Immature natural killer cell (primary cell): ENCODE measurements around the gene ATP13A4. TPM values are rescaled to one million over a fixed set of nuclear protein-coding genes. Genes with fewer than 3 reads are reported as not detected.

ENCODE experiments used
- DNase-seq, 3 donors: peaks; one replicate each; pipeline ENCODE4 v3.0.0; 2022; ENCODE audit warnings: mixed read lengths in 1 of 3
- H3K27ac Mint-ChIP-seq, 6 donors: one replicate each; pipeline ENCODE4 v1.8.0; 2020; ENCODE audit warnings: mixed read lengths in 6 of 6, mild to moderate bottlenecking in 5 of 6, inconsistent platforms in 4 of 6, moderate library complexity in 3 of 6
- H3K27me3 Mint-ChIP-seq, 3 donors: one replicate each; pipeline ENCODE4 v1.8.0; 2020 to 2021; ENCODE audit warnings: low read depth in 3 of 3, mild to moderate bottlenecking in 3 of 3, mixed read lengths in 3 of 3, moderate library complexity in 3 of 3, inconsistent platforms in 1 of 3
- H3K36me3 Mint-ChIP-seq, 3 donors: one replicate each; pipeline ENCODE4 v1.8.0; 2020; ENCODE audit warnings: mixed read lengths in 3 of 3, inconsistent platforms in 2 of 3, mild to moderate bottlenecking in 2 of 3
- H3K4me1 Mint-ChIP-seq, 2 donors: one replicate each; pipeline ENCODE4 v1.8.0; 2020; ENCODE audit warnings: inconsistent platforms in 2 of 2, mild to moderate bottlenecking in 2 of 2, mixed read lengths in 2 of 2, moderate library complexity in 1 of 2
- H3K4me3 Mint-ChIP-seq, 5 donors: one replicate each; pipeline ENCODE4 v1.8.0; 2020; ENCODE audit warnings: mild to moderate bottlenecking in 5 of 5, mixed read lengths in 5 of 5, inconsistent platforms in 3 of 5, moderate library complexity in 3 of 5
- H3K9me3 Mint-ChIP-seq, 6 donors: one replicate each; pipeline ENCODE4 v1.8.0; 2020; ENCODE audit warnings: mild to moderate bottlenecking in 6 of 6, mixed read lengths in 6 of 6, inconsistent platforms in 4 of 6, moderate library complexity in 3 of 6
- polyA plus RNA-seq, 3 donors: library from polyadenylated mRNA; unstranded; fragments of 300-500 nt; fragmentation: Illumina TruSeq; gene quantifications; one replicate each; pipeline ENCODE4 v1.2.3, GENCODE V29; 2021

Gene ATP13A4, protein sequence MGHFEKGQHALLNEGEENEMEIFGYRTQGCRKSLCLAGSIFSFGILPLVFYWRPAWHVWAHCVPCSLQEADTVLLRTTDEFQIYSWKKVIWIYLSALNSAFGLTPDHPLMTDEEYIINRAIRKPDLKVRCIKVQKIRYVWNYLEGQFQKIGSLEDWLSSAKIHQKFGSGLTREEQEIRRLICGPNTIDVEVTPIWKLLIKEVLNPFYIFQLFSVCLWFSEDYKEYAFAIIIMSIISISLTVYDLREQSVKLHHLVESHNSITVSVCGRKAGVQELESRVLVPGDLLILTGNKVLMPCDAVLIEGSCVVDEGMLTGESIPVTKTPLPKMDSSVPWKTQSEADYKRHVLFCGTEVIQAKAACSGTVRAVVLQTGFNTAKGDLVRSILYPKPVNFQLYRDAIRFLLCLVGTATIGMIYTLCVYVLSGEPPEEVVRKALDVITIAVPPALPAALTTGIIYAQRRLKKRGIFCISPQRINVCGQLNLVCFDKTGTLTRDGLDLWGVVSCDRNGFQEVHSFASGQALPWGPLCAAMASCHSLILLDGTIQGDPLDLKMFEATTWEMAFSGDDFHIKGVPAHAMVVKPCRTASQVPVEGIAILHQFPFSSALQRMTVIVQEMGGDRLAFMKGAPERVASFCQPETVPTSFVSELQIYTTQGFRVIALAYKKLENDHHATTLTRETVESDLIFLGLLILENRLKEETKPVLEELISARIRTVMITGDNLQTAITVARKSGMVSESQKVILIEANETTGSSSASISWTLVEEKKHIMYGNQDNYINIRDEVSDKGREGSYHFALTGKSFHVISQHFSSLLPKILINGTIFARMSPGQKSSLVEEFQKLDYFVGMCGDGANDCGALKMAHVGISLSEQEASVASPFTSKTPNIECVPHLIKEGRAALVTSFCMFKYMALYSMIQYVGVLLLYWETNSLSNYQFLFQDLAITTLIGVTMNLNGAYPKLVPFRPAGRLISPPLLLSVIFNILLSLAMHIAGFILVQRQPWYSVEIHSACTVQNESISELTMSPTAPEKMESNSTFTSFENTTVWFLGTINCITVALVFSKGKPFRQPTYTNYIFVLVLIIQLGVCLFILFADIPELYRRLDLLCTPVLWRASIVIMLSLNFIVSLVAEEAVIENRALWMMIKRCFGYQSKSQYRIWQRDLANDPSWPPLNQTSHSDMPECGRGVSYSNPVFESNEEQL
- polyA plus RNA-seq: 1 to 10 TPM in 1 of 3 donors, not detected in 2; 1.9 TPM

DNA sequence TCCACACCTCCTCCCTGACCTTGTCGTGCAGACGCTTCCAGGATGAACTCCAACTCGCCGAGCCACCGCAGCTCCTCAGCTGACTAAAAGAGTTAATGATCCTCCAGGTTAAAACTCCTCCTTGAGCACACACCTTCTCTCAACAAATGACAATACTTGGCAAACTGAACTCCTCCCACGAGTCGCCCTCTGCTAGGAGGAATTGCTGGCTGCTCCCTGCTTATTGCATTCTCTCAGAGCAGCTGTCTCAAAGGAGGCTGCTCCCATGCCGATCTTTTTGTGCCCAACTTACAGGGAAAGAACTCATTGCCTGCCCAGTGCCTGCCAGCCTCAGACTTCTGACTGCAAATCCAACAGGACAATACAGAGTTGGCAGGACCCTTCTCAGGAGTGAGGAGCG is at the start of gene ATP13A4:
ATP13A4 (minus strand) TSS at position 85 of the 400 bp plus-strand sequence. CDS start 96 bp downstream, outside the sequence.
- Mint-ChIP-seq H3K4me3 (no peak within 1 kb of the TSS), H3K36me3 (no peaks in the 10 kb centered on the region), H3K9me3 (peaks cover 0 to 1% (median 0%) of the 10 kb centered on the region in 6 donors), H3K27me3 (peaks cover 0 to 2% (median 0%) of the 10 kb centered on the region in 3 donors), H3K4me1 (no peaks in the 10 kb centered on the region), H3K27ac (no peak within 1 kb of the TSS)
- DNase-seq: no peak

DNA sequence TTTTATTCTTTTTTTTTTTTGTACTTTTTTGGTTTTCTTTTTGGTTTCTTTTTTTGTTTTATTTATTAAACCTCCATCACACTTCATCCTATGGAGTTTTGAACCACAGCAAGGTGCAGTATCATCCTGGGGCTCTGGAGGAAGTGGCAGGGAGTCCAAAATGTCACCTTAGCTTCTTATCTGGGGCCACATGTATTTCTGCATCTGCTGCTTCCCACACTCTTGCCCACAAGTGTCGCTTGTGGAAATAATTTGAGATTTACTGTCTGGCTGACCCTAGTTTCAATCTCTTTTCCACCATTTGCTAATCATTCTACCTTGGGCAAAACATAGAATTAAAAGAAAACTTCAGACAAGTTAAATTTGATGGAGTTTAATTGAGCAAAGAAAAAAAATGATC is 44.7 kb upstream of the ATP13A4 start:
- peak overlapping the region in 2 of 5 donors; percentile 21 to 28 for H3K4me3 Mint-ChIP-seq
- DNase-seq: no peak
- peaks cover 42 to 88% of the 10 kb centered on the region in 2 donors for H3K4me1 Mint-ChIP-seq
- peaks cover 0 to 5% (median 4%) of the 10 kb centered on the region in 3 donors for H3K36me3 Mint-ChIP-seq
- no peaks in the 10 kb centered on the region for H3K9me3 Mint-ChIP-seq
- peak overlapping the region in 5 of 6 donors; percentile 5 to 55 (median 6) for H3K27ac Mint-ChIP-seq
- peaks cover 0 to 1% (median 0%) of the 10 kb centered on the region in 3 donors for H3K27me3 Mint-ChIP-seq

DNA sequence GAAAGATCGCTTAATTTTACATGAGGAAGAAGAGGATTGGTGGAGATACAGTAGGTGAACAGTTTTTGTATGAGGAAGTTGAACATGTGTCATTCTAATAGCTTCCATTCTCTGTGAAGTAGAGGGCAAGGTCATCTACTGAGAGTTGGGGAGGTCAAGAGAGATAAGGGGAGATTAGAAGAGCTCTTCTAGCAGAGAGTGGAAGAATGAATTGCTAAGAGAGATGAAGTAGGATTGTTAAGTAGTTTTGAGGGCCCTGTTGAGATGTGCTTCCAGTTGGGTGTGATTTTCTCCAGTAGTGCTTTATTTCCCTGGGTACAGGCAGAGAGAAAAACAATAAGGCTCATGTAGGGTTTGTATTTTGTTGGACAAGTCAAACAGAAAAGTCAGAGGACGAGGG is 43.5 kb upstream of the ATP13A4 start:
- DNase-seq: no peak
- Mint-ChIP-seq H3K27me3 (peaks cover 0 to 6% (median 4%) of the 10 kb centered on the region in 3 donors), H3K27ac (peak overlapping the region in 2 of 6 donors; percentile 5 to 77), H3K36me3 (peaks cover 0 to 5% (median 4%) of the 10 kb centered on the region in 3 donors), H3K9me3 (no peaks in the 10 kb centered on the region), H3K4me1 (peaks cover 50 to 94% of the 10 kb centered on the region in 2 donors), H3K4me3 (no peak overlapping the region)

- Mint-ChIP-seq H3K4me3 (peak overlapping the region in 1 of 5 donors; percentile 31), H3K36me3 (peaks cover 0 to 5% (median 4%) of the 10 kb centered on the region in 3 donors), H3K27me3 (peaks cover 4 to 11% (median 8%) of the 10 kb centered on the region in 3 donors), H3K4me1 (peaks cover 59 to 90% of the 10 kb centered on the region in 2 donors), H3K9me3 (no peaks in the 10 kb centered on the region), H3K27ac (peak overlapping the region in 1 of 6 donors; percentile 10)
- no peak for DNase-seq
Measured at GRCh38 chr3:193595939-193596487, 41.3 kb upstream of the ATP13A4 start.

DNA sequence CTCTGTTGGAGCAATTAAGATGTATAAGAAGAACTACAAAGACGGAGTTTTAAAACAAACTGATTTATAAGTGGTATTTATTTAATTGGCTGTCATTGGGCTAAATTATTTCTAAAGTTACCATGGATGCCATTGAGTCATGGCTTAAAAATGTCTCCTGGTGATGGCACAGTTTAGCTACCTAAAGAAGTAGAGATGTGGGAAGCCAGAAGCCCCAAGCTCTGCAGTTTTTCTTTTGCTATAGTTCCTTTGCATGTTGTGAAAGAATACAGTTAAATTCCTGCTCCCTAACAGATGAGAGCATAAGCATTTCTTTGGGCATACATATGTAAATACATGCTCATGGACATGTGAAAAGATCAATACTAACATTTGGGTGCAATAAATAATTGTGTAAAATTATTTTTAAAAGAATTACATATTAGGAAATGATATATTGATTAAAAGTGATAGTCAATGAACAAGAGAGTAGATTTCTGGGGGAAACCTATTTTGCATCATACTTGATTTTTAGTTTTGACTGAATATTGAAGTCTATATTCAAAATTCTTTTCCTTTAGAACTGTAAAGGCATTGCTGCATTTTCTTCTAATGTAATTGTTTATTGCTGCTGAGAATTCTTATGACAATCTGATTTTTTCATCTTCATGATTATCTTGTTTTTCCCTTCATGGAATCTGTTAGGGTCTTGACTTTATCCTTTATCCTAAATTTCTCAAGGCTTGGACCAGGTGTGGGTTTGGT is 40.4 kb upstream of the ATP13A4 start:
- H3K4me1 Mint-ChIP-seq: peaks cover 57 to 81% of the 10 kb centered on the region in 2 donors
- H3K27ac Mint-ChIP-seq: peak overlapping the region in 5 of 6 donors; percentile 39 to 94 (median 42)
- no peaks in the 10 kb centered on the region for H3K9me3 Mint-ChIP-seq
- H3K27me3 Mint-ChIP-seq: peaks cover 4 to 11% (median 8%) of the 10 kb centered on the region in 3 donors
- DNase-seq: no peak
- peak overlapping the region; percentile 93 to 98 (median 97) for H3K4me3 Mint-ChIP-seq
- peaks cover 0 to 5% (median 4%) of the 10 kb centered on the region in 3 donors for H3K36me3 Mint-ChIP-seq

DNA sequence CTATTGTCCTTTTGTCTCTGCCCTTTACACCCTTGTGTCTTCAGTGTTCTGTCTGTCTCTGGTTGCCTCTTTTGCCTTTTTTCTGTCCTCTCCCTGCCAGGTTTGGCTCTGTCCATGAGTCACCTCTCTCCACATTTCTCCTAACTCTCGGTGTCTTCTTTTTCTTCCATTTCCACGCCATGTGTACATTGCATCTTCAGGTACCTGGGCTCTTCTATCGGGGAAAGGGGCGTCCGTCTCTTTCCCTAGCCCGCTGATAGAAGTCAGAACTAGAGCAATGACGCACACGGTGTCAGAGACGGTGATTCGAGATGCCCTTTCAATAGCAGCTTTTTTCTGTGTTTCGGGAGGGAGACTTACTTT is 39.0 kb upstream of the ATP13A4 start:
- Mint-ChIP-seq H3K9me3 (no peaks in the 10 kb centered on the region), H3K27me3 (peaks cover 4 to 11% (median 8%) of the 10 kb centered on the region in 3 donors), H3K4me3 (peak overlapping the region; percentile 93 to 98 (median 97)), H3K27ac (peak overlapping the region; percentile 94 to 98 (median 96)), H3K4me1 (peaks cover 46 to 67% of the 10 kb centered on the region in 2 donors), H3K36me3 (peaks cover 0 to 5% (median 4%) of the 10 kb centered on the region in 3 donors)
- DNase-seq: peak; percentile 15 to 34 (median 21)

GRCh38 chr3:193592841-193593667 is 38.4 kb upstream of the ATP13A4 start, which contains the start of gene OPA1:
Gene OPA1 (plus strand): TSS chr3:193593208. CDS start chr3:193593378, 170 bp downstream.
- peaks cover 4 to 11% (median 8%) of the 10 kb centered on the region in 3 donors for H3K27me3 Mint-ChIP-seq
- H3K36me3 Mint-ChIP-seq: peaks cover 0 to 5% (median 4%) of the 10 kb centered on the region in 3 donors
- H3K4me1 Mint-ChIP-seq: peaks cover 41 to 61% of the 10 kb centered on the region in 2 donors
- H3K9me3 Mint-ChIP-seq: no peaks in the 10 kb centered on the region
- peak; percentile 90 to 92 (median 92) for DNase-seq
- H3K4me3 Mint-ChIP-seq: peak within 1 kb of the TSS; percentile 93 to 98 (median 97)
- H3K27ac Mint-ChIP-seq: peak within 1 kb of the TSS; percentile 94 to 98 (median 96)

GRCh38 chr3:193590088-193590856 is 35.6 kb upstream of the ATP13A4 start:
- Mint-ChIP-seq H3K9me3 (no peaks in the 10 kb centered on the region), H3K36me3 (no peaks in the 10 kb centered on the region), H3K27me3 (peaks cover 4 to 11% (median 7%) of the 10 kb centered on the region in 3 donors), H3K4me3 (no peak overlapping the region), H3K27ac (no peak overlapping the region), H3K4me1 (peaks cover 31 to 37% of the 10 kb centered on the region in 2 donors)
- no peak for DNase-seq

- Mint-ChIP-seq H3K36me3 (no peaks in the 10 kb centered on the region), H3K27ac (no peak overlapping the region), H3K27me3 (peaks cover 4 to 11% (median 7%) of the 10 kb centered on the region in 3 donors), H3K4me1 (peaks cover 27 to 30% of the 10 kb centered on the region in 2 donors), H3K4me3 (no peak overlapping the region), H3K9me3 (no peaks in the 10 kb centered on the region)
- DNase-seq: no peak
Measured at GRCh38 chr3:193589616-193590015, 34.9 kb upstream of the ATP13A4 start.

GRCh38 chr3:193589129-193589528 is 34.4 kb upstream of the ATP13A4 start:
- no peak overlapping the region for H3K27ac Mint-ChIP-seq
- H3K36me3 Mint-ChIP-seq: no peaks in the 10 kb centered on the region
- H3K4me1 Mint-ChIP-seq: peaks cover 22 to 26% of the 10 kb centered on the region in 2 donors
- DNase-seq: no peak
- no peak overlapping the region for H3K4me3 Mint-ChIP-seq
- H3K27me3 Mint-ChIP-seq: peaks cover 4 to 11% (median 7%) of the 10 kb centered on the region in 3 donors
- H3K9me3 Mint-ChIP-seq: no peaks in the 10 kb centered on the region

DNA sequence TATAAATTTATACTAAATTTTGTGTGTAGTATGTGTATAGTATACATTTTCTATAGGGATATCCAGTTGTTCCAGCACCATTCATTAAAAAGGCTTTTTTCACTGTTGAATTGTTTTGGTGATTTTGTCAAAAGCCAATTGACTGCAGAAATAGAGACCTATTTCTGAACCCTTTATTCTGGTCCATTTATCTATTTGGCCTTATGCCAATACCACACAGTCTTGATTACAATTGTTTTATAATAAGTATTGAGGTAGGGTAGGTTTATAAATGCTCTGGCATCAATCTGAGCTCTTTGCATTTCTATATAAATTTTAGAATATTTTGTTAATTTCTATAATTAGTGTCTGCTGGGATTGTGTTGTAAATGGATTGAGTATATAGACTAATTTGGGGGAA is 31.8 kb upstream of the ATP13A4 start:
- H3K4me3 Mint-ChIP-seq: no peak overlapping the region
- H3K27ac Mint-ChIP-seq: no peak overlapping the region
- H3K9me3 Mint-ChIP-seq: no peaks in the 10 kb centered on the region
- peaks cover 0 to 1% (median 0%) of the 10 kb centered on the region in 3 donors for H3K27me3 Mint-ChIP-seq
- H3K4me1 Mint-ChIP-seq: peaks cover under 1 to 2% of the 10 kb centered on the region in 2 donors
- no peaks in the 10 kb centered on the region for H3K36me3 Mint-ChIP-seq
- DNase-seq: no peak
